PC-9 (cell line): ENCODE measurements around the gene MAST2.
"Not testable (repeated sequence)": the region's sequence is repeated elsewhere in the genome, so short reads cannot be mapped to it uniquely, and the experiment has no call there.

Experiments
- EZH2 ChIP-seq: fragments of 200-600 bp; sonication (generic); IDR thresholded peaks from 2 replicates; pipeline ENCODE4 v1.8.0; 2017; ENCODE audit warnings: antibody characterized with exemption, low read depth
- TF ChIP-seq, protein P1 (sequence below): fragments of 200-600 bp; sonication (generic); conservative IDR thresholded peaks from 2 replicates; pipeline ENCODE4 v1.6.1; 2017; ENCODE audit warnings: mixed run types, antibody characterized with exemption, mild to moderate bottlenecking, moderate library complexity

DNA sequence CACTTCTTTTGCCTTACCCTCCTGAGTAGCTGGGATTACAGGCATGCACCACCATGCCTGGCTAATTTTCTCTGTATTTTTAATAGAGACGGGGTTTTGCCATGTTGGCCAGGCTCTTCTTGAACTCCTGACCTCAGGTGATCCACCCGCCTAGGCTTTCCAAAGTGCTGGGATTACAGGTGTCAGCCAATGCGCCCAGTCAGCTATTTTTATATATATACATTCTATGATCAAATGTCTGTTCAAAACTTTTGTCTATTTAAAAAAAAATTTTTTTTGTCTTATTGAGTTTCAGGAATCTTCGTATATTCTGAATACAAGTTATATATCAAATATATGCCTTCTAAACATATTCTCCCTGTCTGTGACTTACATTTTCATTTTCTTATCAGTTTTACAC is 34.9 kb downstream of the MAST2 start:
- TF ChIP-seq, protein P1, sequence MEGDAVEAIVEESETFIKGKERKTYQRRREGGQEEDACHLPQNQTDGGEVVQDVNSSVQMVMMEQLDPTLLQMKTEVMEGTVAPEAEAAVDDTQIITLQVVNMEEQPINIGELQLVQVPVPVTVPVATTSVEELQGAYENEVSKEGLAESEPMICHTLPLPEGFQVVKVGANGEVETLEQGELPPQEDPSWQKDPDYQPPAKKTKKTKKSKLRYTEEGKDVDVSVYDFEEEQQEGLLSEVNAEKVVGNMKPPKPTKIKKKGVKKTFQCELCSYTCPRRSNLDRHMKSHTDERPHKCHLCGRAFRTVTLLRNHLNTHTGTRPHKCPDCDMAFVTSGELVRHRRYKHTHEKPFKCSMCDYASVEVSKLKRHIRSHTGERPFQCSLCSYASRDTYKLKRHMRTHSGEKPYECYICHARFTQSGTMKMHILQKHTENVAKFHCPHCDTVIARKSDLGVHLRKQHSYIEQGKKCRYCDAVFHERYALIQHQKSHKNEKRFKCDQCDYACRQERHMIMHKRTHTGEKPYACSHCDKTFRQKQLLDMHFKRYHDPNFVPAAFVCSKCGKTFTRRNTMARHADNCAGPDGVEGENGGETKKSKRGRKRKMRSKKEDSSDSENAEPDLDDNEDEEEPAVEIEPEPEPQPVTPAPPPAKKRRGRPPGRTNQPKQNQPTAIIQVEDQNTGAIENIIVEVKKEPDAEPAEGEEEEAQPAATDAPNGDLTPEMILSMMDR = not testable (repeated sequence)
- TF ChIP-seq EZH2 = not testable (repeated sequence)
